CD4-positive, alpha-beta T cell (primary cell): ENCODE measurements around the gene ITLN2. TPM values are rescaled to one million over a fixed set of nuclear protein-coding genes. Genes with fewer than 3 reads are reported as not detected.
"Not testable (repeated sequence)": the region's sequence is repeated elsewhere in the genome, so short reads cannot be mapped to it uniquely, and the experiment has no call there.

Experiments
- ATAC-seq: fragments of 200-7000 bp; cut with Tn5 transposase; one replicate; pipeline ENCODE4 v1.10.0; 2022; ENCODE audit warnings: mild to moderate bottlenecking; ENCODE audit not compliant: poor library complexity
- CTCF ChIA-PET: fragments of 350-600 bp; sonication (Branson Sonifier 250); formaldehyde crosslinking; loops from one replicate; lab custom pipeline; 2021; ENCODE audit warnings: antibody characterized with exemption, inconsistent platforms; lab: Charles Lee
- POLR2A ChIA-PET: fragments of 350-600 bp; sonication (Branson Sonifier 250); formaldehyde crosslinking; loops from one replicate; lab custom pipeline; 2021; ENCODE audit warnings: antibody characterized with exemption, inconsistent platforms; lab: Charles Lee
- DNase-seq, 14 experiments: peaks; one replicate each; pipeline ENCODE4 v3.0.0-alpha.2; 2013 to 2020; ENCODE audit warnings: mixed read lengths in 2 of 14
- H3K27ac ChIP-seq, 2 donors: one replicate each; pipeline versions ENCODE4 v1.5.1 to v1.7.0; 2013; ENCODE audit warnings: low read length in 2 of 2, low read depth in 1 of 2, mild to moderate bottlenecking in 1 of 2
- H3K27me3 ChIP-seq, 2 experiments: 1 replicate in 1 of 2; 2 replicates in 1 of 2; pipeline versions ENCODE4 v1.6.1 to v1.7.0; 2013; ENCODE audit warnings: low read length in 2 of 2, control low read depth in 1 of 2, mild to moderate bottlenecking in 1 of 2, moderate library complexity in 1 of 2; ENCODE audit not compliant: insufficient read depth in 2 of 2, control insufficient read depth in 1 of 2
- H3K36me3 ChIP-seq: one replicate; pipeline ENCODE4 v1.6.1; 2013; ENCODE audit warnings: low read length, control low read depth; ENCODE audit not compliant: insufficient read depth
- H3K4me1 ChIP-seq: one replicate; pipeline ENCODE4 v1.6.1; 2013; ENCODE audit warnings: low read length, control low read depth; ENCODE audit not compliant: insufficient read depth
- H3K4me3 ChIP-seq: one replicate; pipeline ENCODE4 v1.5.1; 2013; ENCODE audit warnings: mild to moderate bottlenecking, low read length, moderate library complexity
- H3K9me3 ChIP-seq, 2 experiments: 1 replicate in 1 of 2; 2 replicates in 1 of 2; pipeline versions ENCODE4 v1.6.1 to v1.7.0; 2013; ENCODE audit warnings: low read length in 2 of 2, mild to moderate bottlenecking in 2 of 2, control low read depth in 1 of 2, moderate library complexity in 1 of 2; ENCODE audit not compliant: control insufficient read depth in 1 of 2, insufficient read depth in 1 of 2
- H3K27ac Mint-ChIP-seq: one replicate; pipeline ENCODE4 v1.8.0; 2020; ENCODE audit warnings: mixed read lengths
- H3K27me3 Mint-ChIP-seq: one replicate; pipeline ENCODE4 v1.8.0; 2021; ENCODE audit warnings: mixed read lengths
- H3K36me3 Mint-ChIP-seq: one replicate; pipeline ENCODE4 v1.8.0; 2021; ENCODE audit warnings: low read depth, mixed read lengths
- H3K4me1 Mint-ChIP-seq: one replicate; pipeline ENCODE4 v1.8.0; 2021; ENCODE audit warnings: low read depth, mixed read lengths
- H3K4me3 Mint-ChIP-seq: one replicate; pipeline ENCODE4 v1.8.0; 2020; ENCODE audit warnings: mild to moderate bottlenecking, mixed read lengths
- H3K9me3 Mint-ChIP-seq: one replicate; pipeline ENCODE4 v1.8.0; 2020; ENCODE audit warnings: mixed read lengths
- CTCF ChIP-seq: fragments of 200-600 bp; IDR thresholded peaks from one replicate; pipeline ENCODE4 v1.8.0; 2022; ENCODE audit warnings: antibody characterized with exemption, mild to moderate bottlenecking
- intact Hi-C, 2 experiments: fragments of 100-400 bp; cut with DNase I in 1 of 2; cut with micrococcal nuclease in 1 of 2; formaldehyde crosslinking; loops; one replicate each; pipeline versions ENCODE4 v1.15.1 to v1.9.0; 2023 to 2025; cut with DNase I, micrococcal nuclease
- total RNA-seq, 174 experiments: library from RNA in 2 of 174; stranded (reverse) in 2 of 174; gene quantifications; one replicate each; pipeline ENCODE4 v1.2.3 and lab custom pipeline; 2021 to 2026

The ITLN2 gene
- total RNA-seq, 2 experiments from 2014 or later = not detected

- H3K9me3 Mint-ChIP-seq = no peaks in the 10 kb centered on the region
- no peaks in the 10 kb centered on the region for H3K36me3 ChIP-seq
- no peaks in the 10 kb centered on the region for H3K4me1 Mint-ChIP-seq
- CTCF ChIA-PET = no interaction called here
- ATAC-seq (no peak), DNase-seq (no peak)
- H3K4me3 ChIP-seq = no peak overlapping the region
- POLR2A ChIA-PET = no interaction called here
- no peaks in the 10 kb centered on the region for H3K36me3 Mint-ChIP-seq
- H3K27me3 ChIP-seq = no peaks in the 10 kb centered on the region
- H3K4me1 ChIP-seq = no peaks in the 10 kb centered on the region
- no peaks in the 10 kb centered on the region for H3K27me3 Mint-ChIP-seq
- H3K4me3 Mint-ChIP-seq = no peak overlapping the region
- no peak for TF ChIP-seq CTCF
- no peak overlapping the region for H3K27ac Mint-ChIP-seq
- intact Hi-C loops = no loop called here
- no peak overlapping the region for H3K27ac ChIP-seq
- no peaks in the 10 kb centered on the region for H3K9me3 ChIP-seq
Observed at GRCh38 chr1:160901768-160902167, 52.8 kb downstream of the ITLN2 start.

GRCh38 chr1:160900683-160901082 lies 53.9 kb downstream of the ITLN2 start:
- H3K4me1 ChIP-seq, H3K4me1 Mint-ChIP-seq, H3K36me3 Mint-ChIP-seq, POLR2A ChIA-PET, ATAC-seq, H3K27ac Mint-ChIP-seq, H3K27me3 Mint-ChIP-seq, DNase-seq, H3K27ac ChIP-seq, H3K4me3 ChIP-seq, H3K4me3 Mint-ChIP-seq, intact Hi-C loops, H3K36me3 ChIP-seq, H3K9me3 ChIP-seq, CTCF ChIA-PET, H3K27me3 ChIP-seq, H3K9me3 Mint-ChIP-seq: not testable (repeated sequence)

Other genes starting within 250 kb of the ITLN2 start
- gene CD48, start 243.0 kb downstream of the ITLN2 start, total RNA-seq = 100 to 1,000 TPM; 387 to 395 TPM
- gene SLAMF7, start 215.6 kb downstream of the ITLN2 start, total RNA-seq = under 1 TPM; 0.69 to 0.78 TPM
- gene LY9, start 158.6 kb downstream of the ITLN2 start, total RNA-seq = 100 to 1,000 TPM; 124 TPM
- under 1 TPM; 0.53 to 0.55 TPM for gene CD244, start 91.9 kb downstream of the ITLN2 start, total RNA-seq
- gene ITLN1, start 69.6 kb downstream of the ITLN2 start, total RNA-seq = not detected
- 10 to 100 TPM; 15.2 to 16.2 TPM for gene F11R, start 66.3 kb upstream of the ITLN2 start, total RNA-seq
- gene TSTD1, start 84.2 kb upstream of the ITLN2 start, total RNA-seq = 10 to 100 TPM; 38.0 to 40.3 TPM
- gene USF1, start 91.2 kb upstream of the ITLN2 start, total RNA-seq = 10 to 100 TPM; 93.5 to 99.1 TPM
- gene ARHGAP30, start 115.1 kb upstream of the ITLN2 start, total RNA-seq = 10 to 100 TPM; 76.6 to 78.9 TPM
- under 1 TPM; 0.22 TPM for gene NECTIN4, start 134.7 kb upstream of the ITLN2 start, total RNA-seq
- under 1 TPM in 1 of 2 experiments, not detected in 1; 0.41 TPM for gene KLHDC9, start 143.6 kb upstream of the ITLN2 start, total RNA-seq
- gene PFDN2, start 163.2 kb upstream of the ITLN2 start, total RNA-seq = 10 to 100 TPM; 46.2 to 57.7 TPM
- 10 to 100 TPM; 15.9 to 18.0 TPM for gene NIT1, start 163.3 kb upstream of the ITLN2 start, total RNA-seq
- 10 to 100 TPM; 35.5 to 36.6 TPM for gene DEDD, start 177.9 kb upstream of the ITLN2 start, total RNA-seq
- gene UFC1, start 199.2 kb upstream of the ITLN2 start, total RNA-seq = 10 to 100 TPM; 96.6 to 97.8 TPM
- 10 to 100 TPM; 44.4 to 45.6 TPM for gene USP21, start 204.7 kb upstream of the ITLN2 start, total RNA-seq
- gene PPOX, start 211.6 kb upstream of the ITLN2 start, total RNA-seq = 10 to 100 TPM; 28.6 to 31.5 TPM
- gene B4GALT3, start 222.7 kb upstream of the ITLN2 start, total RNA-seq = 10 to 100 TPM; 40.8 to 44.3 TPM
- gene ADAMTS4, start 244.2 kb upstream of the ITLN2 start, total RNA-seq = under 1 TPM; 0.28 to 0.60 TPM
- gene NDUFS2, start 247.6 kb upstream of the ITLN2 start, total RNA-seq = 10 to 100 TPM; 49.9 to 55.7 TPM